H1 (cell line): ENCODE results near the gene FAM76A. TPM values are rescaled to one million over a fixed set of nuclear protein-coding genes. Genes with fewer than 3 reads are reported as not detected.

Source experiments
- GTF2F1 ChIP-seq: IDR thresholded peaks from 2 replicates; pipeline ENCODE4 v1.6.1; 2012; ENCODE audit warnings: low read depth, low read length, improper control_type of control experiment, borderline replicate concordance
- RFX5 ChIP-seq: IDR thresholded peaks from 2 replicates; pipeline ENCODE4 v1.6.1; 2011; ENCODE audit warnings: low read depth, low read length, improper control_type of control experiment, borderline replicate concordance
- RNF2 ChIP-seq: fragments of 200-900, 300-1000 bp; sonication (generic); IDR thresholded peaks from 2 replicates; pipeline ENCODE4 v1.7.1; 2016; ENCODE audit warnings: borderline replicate concordance, low read depth, mild to moderate bottlenecking, antibody characterized with exemption, low read length; ENCODE audit not compliant: poor library complexity, severe bottlenecking; ENCODE audit errors: missing control alignments
- polyA plus RNA-seq, 7 experiments: library from polyadenylated mRNA; depleted of rRNA in 3 of 7; stranded (reverse) in 5 of 7; unstranded in 2 of 7; fragments of >200 nt in 5 of 7; fragments of 200-250 nt in 2 of 7; gene quantifications; 1 replicate in 5 of 7; 2 replicates in 1 of 7; 4 replicates in 1 of 7; pipeline versions ENCODE4 v1.2.1 to v1.2.3, GENCODE V29; 2011 to 2013; ENCODE audit warnings: missing spikeins in 2 of 7, mixed read lengths in 2 of 7
- total RNA-seq: library from RNA; stranded (reverse); fragmentation: NEBNext Ultra II Directional; extraction: Animal tissue kit (Norgen Biotek cat#: 25700); gene quantifications from 2 replicates; pipeline ENCODE4 v1.2.1, GENCODE V29; 2021

Gene FAM76A
- total and polyA plus RNA-seq, 2 of the 8 experiments (the other 6 are each of a cell fraction or from before 2014, with no cell fraction given), result 3.4 to 16.2 TPM

- no peak for TF ChIP-seq GTF2F1
- TF ChIP-seq RNF2, result no peak
- no peak for TF ChIP-seq RFX5
Measured at GRCh38 chr1:27686223-27686990, 39.4 kb upstream of the FAM76A start (continued).
